Transverse colon (tissue), 3 donors: Measurements from ENCODE around the gene SLC17A7.

Experiments used
- POLR2A ChIP-seq: fragments of 450-650 bp; IDR thresholded peaks from one replicate; pipeline ENCODE4 v1.6.1; 2016; ENCODE audit warnings: antibody characterized with exemption, mild to moderate bottlenecking, moderate library complexity
- TF ChIP-seq, protein P1 (sequence below), 5 experiments: fragments of 200-600 bp in 3 of 5; fragments of 450-650 bp in 2 of 5; sonication (generic) in 3 of 5; IDR thresholded peaks; 1 replicate in 2 of 5; 2 replicates in 3 of 5; pipeline ENCODE4 v1.5.1; 2016 to 2017; ENCODE audit warnings: antibody characterized with exemption in 5 of 5, inconsistent platforms in 3 of 5, mild to moderate bottlenecking in 2 of 5, moderate library complexity in 1 of 5

DNA sequence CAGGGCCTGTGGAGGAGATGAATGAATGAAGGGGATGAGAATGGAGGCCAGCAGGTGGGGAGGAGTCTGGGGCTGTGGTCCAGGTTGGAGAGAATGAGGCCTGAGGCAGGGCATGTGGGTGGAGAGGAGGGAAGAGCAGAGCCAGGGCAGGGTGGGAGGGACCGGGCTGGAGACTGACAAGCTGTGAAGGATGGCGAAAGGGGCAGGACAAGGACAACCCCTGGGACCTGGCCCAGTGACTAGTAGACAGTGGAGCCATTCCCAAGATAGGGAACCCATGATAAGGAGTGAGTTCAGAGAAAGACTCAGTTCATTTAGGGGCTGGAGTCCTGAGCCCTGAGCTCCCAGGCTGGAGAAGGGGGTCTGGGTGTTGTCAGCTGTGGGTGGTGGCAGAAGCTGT lies 21.1 kb downstream of the SLC17A7 start:
- TF ChIP-seq POLR2A: no peak
- TF ChIP-seq, protein P1, sequence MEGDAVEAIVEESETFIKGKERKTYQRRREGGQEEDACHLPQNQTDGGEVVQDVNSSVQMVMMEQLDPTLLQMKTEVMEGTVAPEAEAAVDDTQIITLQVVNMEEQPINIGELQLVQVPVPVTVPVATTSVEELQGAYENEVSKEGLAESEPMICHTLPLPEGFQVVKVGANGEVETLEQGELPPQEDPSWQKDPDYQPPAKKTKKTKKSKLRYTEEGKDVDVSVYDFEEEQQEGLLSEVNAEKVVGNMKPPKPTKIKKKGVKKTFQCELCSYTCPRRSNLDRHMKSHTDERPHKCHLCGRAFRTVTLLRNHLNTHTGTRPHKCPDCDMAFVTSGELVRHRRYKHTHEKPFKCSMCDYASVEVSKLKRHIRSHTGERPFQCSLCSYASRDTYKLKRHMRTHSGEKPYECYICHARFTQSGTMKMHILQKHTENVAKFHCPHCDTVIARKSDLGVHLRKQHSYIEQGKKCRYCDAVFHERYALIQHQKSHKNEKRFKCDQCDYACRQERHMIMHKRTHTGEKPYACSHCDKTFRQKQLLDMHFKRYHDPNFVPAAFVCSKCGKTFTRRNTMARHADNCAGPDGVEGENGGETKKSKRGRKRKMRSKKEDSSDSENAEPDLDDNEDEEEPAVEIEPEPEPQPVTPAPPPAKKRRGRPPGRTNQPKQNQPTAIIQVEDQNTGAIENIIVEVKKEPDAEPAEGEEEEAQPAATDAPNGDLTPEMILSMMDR (IDR thresholded peaks at IDR 0.05): no peak
